HFF-Myc (cell line): ENCODE measurements around the gene KCNK16.

Source experiments
- DNase-seq: peaks from one replicate; pipeline ENCODE4 v3.0.0-alpha.2; 2011; ENCODE audit warnings: low read depth; ENCODE audit errors: extremely low read depth
- H3K4me3 ChIP-seq: replicated peaks from 2 replicates; pipeline ENCODE4 v1.5.1; 2011; ENCODE audit warnings: low read depth, mild to moderate bottlenecking, control low read depth, low read length
- CTCF ChIP-seq: IDR thresholded peaks from 2 replicates; pipeline ENCODE4 v1.5.1; 2012; ENCODE audit warnings: mild to moderate bottlenecking, low read depth, low read length, control low read depth; ENCODE audit errors: missing control alignments

Gene KCNK16

DNA sequence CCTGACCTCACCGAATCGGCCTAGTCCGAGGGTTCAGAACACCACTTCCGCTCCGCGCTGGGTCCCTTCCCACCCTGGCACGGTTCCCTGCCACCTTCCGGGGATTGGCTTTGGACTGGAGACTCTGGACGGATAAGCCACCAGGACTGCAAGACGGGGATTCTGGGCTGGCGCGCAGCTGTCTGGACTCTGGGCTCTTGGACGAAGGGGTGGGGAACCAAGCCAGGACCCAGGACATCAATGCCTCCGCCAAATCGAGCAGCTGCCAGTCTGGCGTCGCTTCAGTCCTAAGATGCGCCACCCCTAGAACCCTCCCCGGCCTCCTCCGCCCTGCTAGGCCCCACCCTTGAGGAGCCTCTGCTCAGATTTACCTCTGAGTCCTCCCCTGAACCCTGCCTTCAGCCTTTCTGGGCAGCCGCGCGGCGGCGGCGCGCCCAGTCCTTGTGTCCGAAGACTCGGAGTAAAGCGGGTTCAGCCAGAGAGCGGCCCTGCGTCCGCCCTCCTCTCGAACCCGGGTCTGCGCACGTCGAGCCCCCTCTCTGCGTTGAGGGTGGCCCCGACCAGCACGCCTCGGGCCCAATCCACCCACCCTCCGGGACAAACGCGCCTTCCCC, 9.5 kb downstream of the KCNK16 start:
- H3K4me3 ChIP-seq = no peak overlapping the region
- no peak for DNase-seq

DNA sequence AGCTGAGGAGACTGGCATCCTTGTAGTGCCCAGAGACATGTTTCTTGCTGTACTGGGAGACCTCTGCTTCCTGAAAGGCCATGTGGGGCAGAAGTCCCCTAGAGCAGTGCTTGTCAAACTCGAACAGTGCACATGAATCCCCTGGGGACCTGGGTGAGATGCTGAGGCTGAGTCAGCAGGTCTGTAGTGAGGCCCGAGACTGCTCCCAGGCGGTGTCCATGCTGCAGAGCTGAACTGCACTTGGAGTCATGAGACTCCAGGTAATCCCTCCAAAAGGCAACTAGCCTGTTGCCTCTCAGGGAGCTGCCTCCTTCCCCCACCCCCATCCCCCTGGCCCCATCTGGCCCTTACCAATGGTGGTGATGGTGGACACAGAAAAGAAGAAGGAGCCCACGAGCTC, 12.0 kb downstream of the KCNK16 start:
- H3K4me3 ChIP-seq = no peak overlapping the region
- no peak for TF ChIP-seq CTCF
- DNase-seq = no peak

More for the DNA sequence above, 9.5 kb downstream of the KCNK16 start:
- no peak for TF ChIP-seq CTCF

GRCh38 chr6:39309942-39310531, 12.5 kb downstream of the KCNK16 start:
- H3K4me3 ChIP-seq = no peak overlapping the region
- peak; percentile 94 for TF ChIP-seq CTCF
- peak; percentile 20 for DNase-seq

- TF ChIP-seq CTCF = no peak
- no peak for DNase-seq
- no peak overlapping the region for H3K4me3 ChIP-seq
Observed at GRCh38 chr6:39307462-39307861, 15.0 kb downstream of the KCNK16 start.

- no peak for DNase-seq
- no peak overlapping the region for H3K4me3 ChIP-seq
- TF ChIP-seq CTCF = no peak
Observed at GRCh38 chr6:39304951-39305350, 17.6 kb downstream of the KCNK16 start.

DNA sequence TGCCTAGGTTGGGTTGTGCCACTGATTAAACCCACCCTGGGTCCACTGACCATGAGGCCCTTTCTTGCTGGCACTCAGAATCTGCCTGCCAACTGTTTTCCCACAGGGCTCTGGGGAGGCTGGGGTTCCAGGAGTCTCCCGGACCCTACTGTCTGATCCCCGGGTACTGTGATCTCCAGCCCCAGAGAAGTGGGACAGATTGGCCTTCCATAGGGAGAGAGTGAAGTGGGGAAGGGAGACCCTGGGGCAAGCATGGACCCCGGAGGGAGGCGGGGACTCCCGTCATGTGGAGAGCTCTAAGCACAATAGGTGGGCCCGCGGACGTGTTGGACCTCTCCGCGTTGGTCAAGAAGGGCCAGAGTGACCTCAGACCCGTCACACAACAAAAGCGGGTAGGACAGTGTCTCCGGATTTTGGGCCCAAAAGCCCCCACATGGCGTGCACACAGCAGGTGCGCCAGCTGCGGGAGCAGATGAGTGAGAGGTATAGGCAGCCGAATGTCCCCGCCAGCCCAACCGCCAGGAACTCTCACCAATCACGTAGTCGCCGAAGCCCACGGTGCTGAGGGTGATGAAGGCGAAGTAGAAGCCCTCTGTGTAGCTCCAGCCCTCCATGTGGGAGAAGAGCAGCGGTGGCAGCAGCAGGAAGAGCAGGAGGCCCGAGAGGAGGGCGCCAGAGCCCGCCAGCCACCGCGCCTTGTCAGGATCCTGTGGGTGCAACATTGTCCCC, 18.9 kb downstream of the KCNK16 start:
- no peak overlapping the region for H3K4me3 ChIP-seq
- TF ChIP-seq CTCF = no peak
- DNase-seq = no peak
